ENCODE measurements around the gene OAF.

OAF gene

DNA sequence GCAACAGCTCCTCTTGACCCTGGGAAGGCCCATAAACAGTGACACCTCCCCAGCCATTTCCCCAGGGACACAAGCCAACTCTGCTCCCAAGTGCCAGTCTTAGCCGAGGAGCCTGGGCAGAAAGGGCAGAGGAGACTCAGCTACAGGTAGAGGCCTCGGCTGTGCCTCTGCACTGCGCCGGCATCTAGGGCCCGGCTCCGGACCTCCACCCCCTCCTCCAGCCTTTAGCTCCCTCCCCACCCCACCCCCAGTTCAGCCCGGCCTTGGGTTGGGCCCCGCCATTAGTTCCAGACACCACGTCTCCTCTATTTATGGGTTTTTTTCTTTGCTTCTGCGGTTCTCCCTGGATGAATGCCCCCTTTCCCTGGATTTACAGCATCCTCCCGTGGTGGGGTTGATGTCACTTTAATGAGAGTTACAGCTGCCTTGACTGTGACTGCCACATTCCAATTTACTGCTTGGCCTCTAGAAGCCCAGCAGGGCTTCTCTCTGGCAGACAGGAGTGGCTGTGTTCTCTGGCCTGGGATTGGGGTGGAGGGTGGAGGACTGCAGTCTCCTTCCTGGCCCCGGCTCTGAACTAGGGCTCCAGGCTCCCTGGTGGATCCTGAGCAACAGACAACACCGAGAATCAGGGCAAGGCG, 13.5 kb upstream of the OAF start:
- no peak for DNase-seq (ENCODE audit: low read depth in 1 of 2, low spot score in 1 of 2)
- TF ChIP-seq, protein P1, sequence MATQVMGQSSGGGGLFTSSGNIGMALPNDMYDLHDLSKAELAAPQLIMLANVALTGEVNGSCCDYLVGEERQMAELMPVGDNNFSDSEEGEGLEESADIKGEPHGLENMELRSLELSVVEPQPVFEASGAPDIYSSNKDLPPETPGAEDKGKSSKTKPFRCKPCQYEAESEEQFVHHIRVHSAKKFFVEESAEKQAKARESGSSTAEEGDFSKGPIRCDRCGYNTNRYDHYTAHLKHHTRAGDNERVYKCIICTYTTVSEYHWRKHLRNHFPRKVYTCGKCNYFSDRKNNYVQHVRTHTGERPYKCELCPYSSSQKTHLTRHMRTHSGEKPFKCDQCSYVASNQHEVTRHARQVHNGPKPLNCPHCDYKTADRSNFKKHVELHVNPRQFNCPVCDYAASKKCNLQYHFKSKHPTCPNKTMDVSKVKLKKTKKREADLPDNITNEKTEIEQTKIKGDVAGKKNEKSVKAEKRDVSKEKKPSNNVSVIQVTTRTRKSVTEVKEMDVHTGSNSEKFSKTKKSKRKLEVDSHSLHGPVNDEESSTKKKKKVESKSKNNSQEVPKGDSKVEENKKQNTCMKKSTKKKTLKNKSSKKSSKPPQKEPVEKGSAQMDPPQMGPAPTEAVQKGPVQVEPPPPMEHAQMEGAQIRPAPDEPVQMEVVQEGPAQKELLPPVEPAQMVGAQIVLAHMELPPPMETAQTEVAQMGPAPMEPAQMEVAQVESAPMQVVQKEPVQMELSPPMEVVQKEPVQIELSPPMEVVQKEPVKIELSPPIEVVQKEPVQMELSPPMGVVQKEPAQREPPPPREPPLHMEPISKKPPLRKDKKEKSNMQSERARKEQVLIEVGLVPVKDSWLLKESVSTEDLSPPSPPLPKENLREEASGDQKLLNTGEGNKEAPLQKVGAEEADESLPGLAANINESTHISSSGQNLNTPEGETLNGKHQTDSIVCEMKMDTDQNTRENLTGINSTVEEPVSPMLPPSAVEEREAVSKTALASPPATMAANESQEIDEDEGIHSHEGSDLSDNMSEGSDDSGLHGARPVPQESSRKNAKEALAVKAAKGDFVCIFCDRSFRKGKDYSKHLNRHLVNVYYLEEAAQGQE (IDR thresholded peaks at IDR 0.05; ENCODE audit: insufficient replicate concordance, low read depth): no peak
- TF ChIP-seq SPI1 (IDR thresholded peaks at IDR 0.05; ENCODE audit: borderline replicate concordance, low read depth): no peak
- no peak for TF ChIP-seq GABPA (IDR thresholded peaks at IDR 0.05; ENCODE audit: low read depth)
- no peak for TF ChIP-seq CTCF (IDR thresholded peaks at IDR 0.05; ENCODE audit: insufficient read depth, low read length)
- no peak for TF ChIP-seq POLR2AphosphoS5 (IDR thresholded peaks at IDR 0.05; ENCODE audit: low read depth)
- no peak overlapping the region for H3K4me3 ChIP-seq (replicated peaks; ENCODE audit: insufficient read depth, low read length)
- H3K27me3 ChIP-seq (ENCODE audit: insufficient read depth, poor library complexity, severe bottlenecking): no peaks in the 10 kb centered on the region
- H3K27ac ChIP-seq (replicated peaks): no peak overlapping the region

GRCh38 chr11:120197977-120198376, 12.9 kb upstream of the OAF start:
- Histone ChIP-seq H3K27me3 (ENCODE audit: insufficient read depth, poor library complexity, severe bottlenecking) (no peaks in the 10 kb centered on the region), H3K27ac (replicated peaks) (no peak overlapping the region), H3K4me3 (replicated peaks; ENCODE audit: insufficient read depth, low read length) (no peak overlapping the region)
- no peak for DNase-seq (ENCODE audit: low read depth in 1 of 2, low spot score in 1 of 2)
- TF ChIP-seq CTCF (IDR thresholded peaks at IDR 0.05; ENCODE audit: insufficient read depth, low read length) (no peak), GABPA (IDR thresholded peaks at IDR 0.05; ENCODE audit: low read depth) (no peak), POLR2AphosphoS5 (IDR thresholded peaks at IDR 0.05; ENCODE audit: low read depth) (no peak), SPI1 (IDR thresholded peaks at IDR 0.05; ENCODE audit: borderline replicate concordance, low read depth) (no peak)
- TF ChIP-seq, protein P1 (IDR thresholded peaks at IDR 0.05; ENCODE audit: insufficient replicate concordance, low read depth): no peak

- no peak overlapping the region for H3K27ac ChIP-seq (replicated peaks)
- no peak for TF ChIP-seq SPI1 (IDR thresholded peaks at IDR 0.05; ENCODE audit: borderline replicate concordance, low read depth)
- TF ChIP-seq POLR2AphosphoS5 (IDR thresholded peaks at IDR 0.05; ENCODE audit: low read depth): no peak
- no peak overlapping the region for H3K4me3 ChIP-seq (replicated peaks; ENCODE audit: insufficient read depth, low read length)
- H3K27me3 ChIP-seq (ENCODE audit: insufficient read depth, poor library complexity, severe bottlenecking): no peaks in the 10 kb centered on the region
- no peak for DNase-seq (ENCODE audit: low read depth in 1 of 2, low spot score in 1 of 2)
Measured at GRCh38 chr11:120198403-120198786, 12.4 kb upstream of the OAF start.

GRCh38 chr11:120198787-120199469, 11.9 kb upstream of the OAF start:
- no peak overlapping the region for H3K4me3 ChIP-seq (replicated peaks; ENCODE audit: insufficient read depth, low read length)
- TF ChIP-seq, protein P1 (IDR thresholded peaks at IDR 0.05; ENCODE audit: insufficient replicate concordance, low read depth): no peak
- TF ChIP-seq CTCF (IDR thresholded peaks at IDR 0.05; ENCODE audit: insufficient read depth, low read length) (no peak), POLR2AphosphoS5 (IDR thresholded peaks at IDR 0.05; ENCODE audit: low read depth) (no peak), GABPA (IDR thresholded peaks at IDR 0.05; ENCODE audit: low read depth) (no peak)
- no peaks in the 10 kb centered on the region for H3K27me3 ChIP-seq (ENCODE audit: insufficient read depth, poor library complexity, severe bottlenecking)
- DNase-seq (ENCODE audit: low read depth in 1 of 2, low spot score in 1 of 2): no peak
- no peak overlapping the region for H3K27ac ChIP-seq (replicated peaks)
